GM21825 (cell line): Measurements from ENCODE around the gene NPDC1.

Experiments
- ATAC-seq: cut with Tn5 transposase; IDR thresholded peaks from one replicate; pipeline ENCODE4 v1.9.1; 2021; ENCODE audit warnings: mild to moderate bottlenecking, moderate library complexity; ENCODE audit not compliant: unreplicated experiment

The NPDC1 gene

GRCh38 chr9:137057545-137057944 lies 11.6 kb upstream of the NPDC1 start:
- no peak for ATAC-seq

GRCh38 chr9:137056739-137057415 lies 10.9 kb upstream of the NPDC1 start:
- no peak for ATAC-seq

GRCh38 chr9:137055385-137056364 lies 9.7 kb upstream of the NPDC1 start:
- no peak for ATAC-seq

- no peak for ATAC-seq
These were observed 9.0 kb upstream of the NPDC1 start for GRCh38 chr9:137054932-137055384.

- ATAC-seq = no peak
These were observed 8.3 kb upstream of the NPDC1 start, which contains the start of gene ENTPD2 for GRCh38 chr9:137053944-137054931. Gene ENTPD2 (minus strand): TSS chr9:137054061. CDS start chr9:137053997, 64 bp downstream.

- ATAC-seq = no peak
These were observed 7.3 kb upstream of the NPDC1 start for GRCh38 chr9:137052998-137053943.

- no peak for ATAC-seq
These were observed 6.3 kb upstream of the NPDC1 start for GRCh38 chr9:137052293-137052692.

GRCh38 chr9:137051145-137051724 lies 5.3 kb upstream of the NPDC1 start:
- ATAC-seq = no peak

GRCh38 chr9:137050570-137050969 lies 4.6 kb upstream of the NPDC1 start:
- no peak for ATAC-seq

GRCh38 chr9:137049544-137050449 lies 3.8 kb upstream of the NPDC1 start:
- no peak for ATAC-seq

GRCh38 chr9:137048655-137049543 lies 2.9 kb upstream of the NPDC1 start:
- ATAC-seq = no peak

- no peak for ATAC-seq
These were observed 486 bp downstream of the NPDC1 start for GRCh38 chr9:137045294-137046087.

GRCh38 chr9:137044502-137045177 lies 1.3 kb downstream of the NPDC1 start:
- no peak for ATAC-seq

GRCh38 chr9:137044037-137044436 lies 1.9 kb downstream of the NPDC1 start:
- ATAC-seq = no peak
